IPS-15b (cell line): ENCODE results near the gene RFXANK.
"Not testable (repeated sequence)": the region's sequence is repeated elsewhere in the genome, so short reads cannot be mapped to it uniquely, and the experiment has no call there.

ENCODE experiments used
- H3K27me3 ChIP-seq: one replicate; pipeline ENCODE4 v1.6.1; 2013; ENCODE audit warnings: low read length; ENCODE audit not compliant: control insufficient read depth, insufficient read depth
- H3K36me3 ChIP-seq: one replicate; pipeline ENCODE4 v1.6.1; 2013; ENCODE audit warnings: low read length; ENCODE audit not compliant: control insufficient read depth, insufficient read depth
- H3K4me1 ChIP-seq: one replicate; pipeline ENCODE4 v1.6.1; 2013; ENCODE audit warnings: mild to moderate bottlenecking, low read length; ENCODE audit not compliant: control insufficient read depth, insufficient read depth
- H3K4me3 ChIP-seq: one replicate; pipeline ENCODE4 v1.5.1; 2013; ENCODE audit warnings: low read depth, low read length
- H3K9ac ChIP-seq: one replicate; pipeline ENCODE4 v1.6.1; 2013; ENCODE audit warnings: low read depth, mild to moderate bottlenecking, low read length
- H3K9me3 ChIP-seq: one replicate; pipeline ENCODE4 v1.6.1; 2013; ENCODE audit warnings: mild to moderate bottlenecking, low read length; ENCODE audit not compliant: control insufficient read depth, insufficient read depth

Gene RFXANK, protein sequence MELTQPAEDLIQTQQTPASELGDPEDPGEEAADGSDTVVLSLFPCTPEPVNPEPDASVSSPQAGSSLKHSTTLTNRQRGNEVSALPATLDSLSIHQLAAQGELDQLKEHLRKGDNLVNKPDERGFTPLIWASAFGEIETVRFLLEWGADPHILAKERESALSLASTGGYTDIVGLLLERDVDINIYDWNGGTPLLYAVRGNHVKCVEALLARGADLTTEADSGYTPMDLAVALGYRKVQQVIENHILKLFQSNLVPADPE

DNA sequence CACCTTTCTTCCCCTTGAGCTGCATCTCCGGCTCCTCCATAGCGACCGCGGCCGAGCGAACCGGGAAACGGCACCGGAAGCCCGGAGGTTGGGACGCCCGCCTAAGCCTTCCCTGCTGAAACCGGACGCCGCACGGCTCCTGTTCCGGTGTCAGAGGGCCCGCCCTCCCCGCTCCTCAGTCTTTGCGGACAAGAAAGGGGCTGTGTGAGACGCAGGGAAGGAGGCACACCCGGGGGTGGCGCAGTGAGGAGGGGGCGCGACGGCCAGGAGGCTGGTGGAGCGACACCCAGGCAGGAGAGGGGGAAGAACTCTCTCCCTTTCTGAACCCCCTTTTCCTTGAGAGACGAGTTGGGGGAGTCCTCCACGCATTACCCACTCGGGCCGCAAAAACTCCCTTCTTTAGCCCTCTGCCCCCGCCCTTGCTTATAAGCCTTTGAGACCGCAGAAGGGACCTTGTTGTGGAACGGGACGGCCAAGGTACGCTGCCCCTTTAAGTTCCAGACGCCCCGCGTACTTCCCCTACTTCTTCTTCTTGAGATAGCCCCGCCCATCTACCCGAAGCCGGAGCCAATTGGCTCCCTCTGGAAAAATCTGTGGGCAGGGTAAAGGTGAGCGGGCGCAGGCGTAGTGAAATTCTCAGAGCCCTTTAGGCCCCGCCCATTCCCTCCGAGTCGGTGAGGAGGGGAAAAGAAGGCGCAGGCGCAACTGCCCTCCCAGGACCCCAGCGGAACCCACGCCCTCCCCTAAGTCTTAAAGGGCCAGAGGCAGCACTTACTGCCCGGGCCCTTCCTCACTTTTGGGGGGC lies at the start of gene RFXANK, which contains the start of gene BORCS8:
TSS of gene RFXANK (plus strand) at position 181 of the 805 bp plus-strand sequence. CDS start 1,689 bp downstream, outside the sequence.
TSS of gene BORCS8 (minus strand) at position 75 of the 805 bp plus-strand sequence. CDS start at position 40, 35 bp downstream.
- Histone ChIP-seq H3K36me3 (peaks cover 9% of the 10 kb centered on the region), H3K4me1 (no peaks in the 10 kb centered on the region), H3K27me3 (no peaks in the 10 kb centered on the region), H3K9me3 (no peaks in the 10 kb centered on the region), H3K4me3 (peak within 1 kb of the TSS; percentile 99), H3K9ac (peak within 1 kb of the TSS; percentile 95)

DNA sequence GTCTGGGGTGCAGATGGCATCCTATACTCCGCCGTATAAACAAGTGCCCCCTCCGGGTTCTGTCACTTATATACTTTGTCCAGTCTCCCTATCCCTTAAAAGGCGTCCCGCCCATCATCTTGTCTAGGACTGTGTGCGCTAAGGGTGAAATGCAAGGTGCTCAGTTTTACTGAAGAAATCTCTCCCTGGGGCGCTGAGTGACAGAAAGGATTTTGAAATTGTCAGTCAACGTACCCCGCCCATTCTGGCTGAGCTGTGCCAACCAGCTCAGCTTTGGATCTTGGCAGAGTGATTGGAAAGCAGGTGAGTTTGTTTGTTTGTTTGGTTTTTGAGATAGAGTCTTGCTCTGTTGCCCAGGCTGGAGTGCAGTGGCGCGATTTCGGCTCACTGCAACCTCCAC lies 49.7 kb upstream of the RFXANK start:
- peaks cover 6% of the 10 kb centered on the region for H3K27me3 ChIP-seq
- H3K4me3 ChIP-seq: no peak overlapping the region
- no peak overlapping the region for H3K9ac ChIP-seq
- H3K4me1 ChIP-seq: no peaks in the 10 kb centered on the region
- no peaks in the 10 kb centered on the region for H3K9me3 ChIP-seq
- no peaks in the 10 kb centered on the region for H3K36me3 ChIP-seq

DNA sequence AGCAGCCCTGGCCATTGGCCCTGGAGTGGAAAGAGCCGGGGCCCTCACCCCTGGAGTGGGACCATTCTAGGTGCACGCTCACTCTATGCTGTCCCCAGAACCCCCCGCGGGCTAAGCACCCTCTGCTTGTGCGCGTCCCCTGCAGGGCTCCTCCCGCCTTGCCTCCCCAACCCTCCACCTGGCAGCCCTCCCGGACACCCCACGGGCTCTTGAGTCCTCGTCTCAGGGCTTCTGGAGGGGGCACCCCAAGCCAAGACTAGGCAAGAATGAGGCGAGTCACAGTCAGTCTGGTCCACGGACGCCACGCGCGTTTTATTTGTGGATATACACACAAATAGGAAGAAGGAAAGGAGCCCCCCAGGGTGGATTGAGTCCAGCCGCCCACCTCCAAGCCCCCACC lies 46.8 kb upstream of the RFXANK start:
- H3K9ac ChIP-seq: no peak overlapping the region
- H3K9me3 ChIP-seq: no peaks in the 10 kb centered on the region
- peaks cover 5% of the 10 kb centered on the region for H3K36me3 ChIP-seq

DNA sequence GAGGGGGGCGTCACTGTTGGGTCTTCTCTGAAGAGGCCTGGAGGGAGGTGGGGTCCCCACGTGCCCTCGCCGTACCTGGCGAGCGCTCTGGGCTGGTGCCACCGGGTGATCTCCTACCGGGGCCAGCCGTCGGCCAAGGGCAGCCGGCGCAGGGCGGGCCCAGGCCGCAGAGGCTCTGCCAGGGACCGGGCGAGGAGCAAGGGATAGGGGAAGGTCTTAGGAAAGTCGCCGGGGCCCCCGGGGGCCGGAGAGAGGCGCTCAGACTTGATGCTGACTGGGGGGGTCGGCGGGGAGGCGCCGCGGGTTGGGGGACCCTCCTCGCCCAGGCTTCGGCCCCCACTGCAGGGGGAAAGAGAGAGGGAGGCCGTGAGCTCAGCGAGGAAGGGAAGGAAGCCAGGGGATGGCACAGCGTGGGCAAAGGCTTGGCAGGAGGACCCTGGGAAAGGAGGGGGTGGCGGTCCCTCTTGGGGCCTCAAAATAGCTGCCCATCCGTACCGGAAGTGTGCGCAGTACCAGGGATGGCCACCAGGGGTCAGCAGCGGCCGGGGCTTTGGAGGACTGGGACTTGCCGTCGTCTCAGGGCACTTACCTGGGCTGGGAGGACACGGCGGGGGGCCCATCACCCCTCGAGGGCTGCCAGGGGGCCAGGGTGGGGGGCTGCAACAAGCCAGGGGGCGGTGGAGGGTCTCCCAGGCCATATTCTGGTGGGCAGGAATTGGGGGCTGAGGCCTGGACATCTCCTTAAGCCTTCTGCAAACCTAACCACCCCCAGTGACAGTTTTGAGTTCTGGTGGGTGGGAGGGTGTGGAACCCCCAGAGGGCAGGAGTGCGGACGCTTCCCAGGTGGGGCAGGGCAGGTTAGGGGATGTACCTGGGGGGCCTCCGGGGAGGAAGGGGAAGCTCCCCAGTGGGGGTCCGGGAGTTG lies 46.1 kb upstream of the RFXANK start:
- Histone ChIP-seq H3K36me3 (peaks cover 5% of the 10 kb centered on the region), H3K4me1 (no peaks in the 10 kb centered on the region), H3K27me3 (no peaks in the 10 kb centered on the region), H3K9me3 (no peaks in the 10 kb centered on the region), H3K9ac (no peak overlapping the region), H3K4me3 (no peak overlapping the region)

More for the DNA sequence above, 46.8 kb upstream of the RFXANK start:
- Histone ChIP-seq H3K27me3 (no peaks in the 10 kb centered on the region), H3K4me3 (no peak overlapping the region), H3K4me1 (no peaks in the 10 kb centered on the region)

DNA sequence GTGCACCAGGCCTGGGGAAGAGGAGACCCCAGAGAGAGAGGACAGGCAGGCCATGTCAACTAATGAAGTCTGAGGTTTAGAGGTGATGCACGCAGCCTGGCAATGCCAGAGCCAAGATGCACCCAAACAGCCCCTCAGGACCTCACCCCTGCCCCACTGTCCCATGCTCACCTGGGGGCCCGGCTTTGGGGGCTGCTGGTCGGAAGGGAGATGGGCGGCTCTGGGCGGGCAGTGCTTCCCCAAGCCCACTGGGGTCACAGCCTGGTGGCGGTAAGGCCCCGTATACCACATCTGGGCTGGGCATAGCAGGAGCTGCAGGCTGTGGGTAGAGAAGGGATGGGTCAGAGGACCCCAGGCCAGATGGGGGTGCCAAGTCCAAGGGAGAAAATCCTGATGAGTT lies 45.2 kb upstream of the RFXANK start:
- Histone ChIP-seq H3K4me3 (no peak overlapping the region), H3K27me3 (no peaks in the 10 kb centered on the region), H3K36me3 (peaks cover 5% of the 10 kb centered on the region), H3K9me3 (no peaks in the 10 kb centered on the region), H3K9ac (no peak overlapping the region), H3K4me1 (no peaks in the 10 kb centered on the region)

DNA sequence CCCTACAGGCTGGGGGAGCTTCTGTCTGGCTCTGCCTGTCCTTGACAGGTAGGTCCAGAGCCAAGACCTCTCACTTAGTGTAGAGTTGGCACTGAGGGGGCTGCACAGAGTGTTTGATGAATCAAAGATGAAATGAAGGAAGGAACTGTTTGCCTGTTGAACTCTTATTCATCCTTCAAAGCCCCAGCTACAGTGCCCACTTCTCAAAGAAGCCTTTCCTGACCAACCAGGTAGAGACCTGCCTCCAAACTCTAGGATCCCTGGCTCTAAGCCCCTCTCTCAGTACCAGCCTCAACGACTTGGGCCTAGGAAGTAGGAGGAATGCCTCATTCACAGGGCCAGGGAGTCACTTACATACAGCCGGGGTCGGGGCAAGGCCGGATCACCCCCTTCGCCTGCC lies 44.7 kb upstream of the RFXANK start:
- H3K4me1 ChIP-seq: no peaks in the 10 kb centered on the region
- peaks cover 5% of the 10 kb centered on the region for H3K36me3 ChIP-seq
- no peak overlapping the region for H3K4me3 ChIP-seq
- H3K9ac ChIP-seq: no peak overlapping the region
- H3K27me3 ChIP-seq: no peaks in the 10 kb centered on the region
- no peaks in the 10 kb centered on the region for H3K9me3 ChIP-seq

DNA sequence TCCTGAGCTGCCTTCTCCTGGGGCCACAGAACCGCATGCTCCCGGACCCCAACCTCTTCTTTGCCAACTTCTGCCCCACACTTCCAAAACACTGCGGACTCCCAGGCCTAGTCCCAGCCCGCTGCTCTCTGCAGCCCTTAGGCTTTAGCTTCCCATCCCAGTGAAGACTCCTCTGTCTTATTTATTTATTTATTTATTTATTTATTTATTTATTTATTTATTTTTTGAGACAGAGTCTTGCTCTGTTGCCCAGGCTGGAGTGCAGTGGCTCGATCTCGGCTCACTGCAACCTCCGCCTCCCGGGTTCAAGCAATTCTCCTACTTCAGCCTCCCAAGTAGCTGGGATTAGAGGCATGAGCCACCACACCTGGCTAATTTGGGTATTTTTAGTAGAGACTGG lies 43.6 kb upstream of the RFXANK start:
- not testable (repeated sequence) for H3K9me3 ChIP-seq, H3K36me3 ChIP-seq, H3K9ac ChIP-seq, H3K4me1 ChIP-seq, H3K27me3 ChIP-seq, H3K4me3 ChIP-seq

DNA sequence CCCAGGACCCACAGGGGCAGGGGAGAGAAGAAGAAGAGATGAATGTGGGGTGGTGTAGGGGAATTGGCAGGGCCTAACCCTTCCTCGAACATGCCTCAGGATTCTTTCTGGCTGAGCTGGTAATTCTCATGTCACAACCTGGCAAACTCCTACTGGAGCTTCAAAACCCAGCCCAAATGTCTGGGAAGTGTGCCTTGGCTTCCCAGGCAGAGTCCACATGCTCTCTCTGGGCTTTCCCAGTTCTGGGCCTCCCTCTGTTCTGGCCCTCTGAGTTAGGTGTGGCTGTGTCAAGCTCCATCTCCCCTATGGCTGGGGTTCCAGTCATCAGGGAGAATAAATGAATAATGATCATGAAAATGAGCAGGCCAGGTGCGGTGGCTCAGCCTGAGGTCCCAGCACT lies 42.6 kb upstream of the RFXANK start:
- Histone ChIP-seq H3K27me3 (no peaks in the 10 kb centered on the region), H3K36me3 (peaks cover 5% of the 10 kb centered on the region), H3K9me3 (no peaks in the 10 kb centered on the region), H3K4me1 (no peaks in the 10 kb centered on the region), H3K4me3 (no peak overlapping the region), H3K9ac (no peak overlapping the region)

DNA sequence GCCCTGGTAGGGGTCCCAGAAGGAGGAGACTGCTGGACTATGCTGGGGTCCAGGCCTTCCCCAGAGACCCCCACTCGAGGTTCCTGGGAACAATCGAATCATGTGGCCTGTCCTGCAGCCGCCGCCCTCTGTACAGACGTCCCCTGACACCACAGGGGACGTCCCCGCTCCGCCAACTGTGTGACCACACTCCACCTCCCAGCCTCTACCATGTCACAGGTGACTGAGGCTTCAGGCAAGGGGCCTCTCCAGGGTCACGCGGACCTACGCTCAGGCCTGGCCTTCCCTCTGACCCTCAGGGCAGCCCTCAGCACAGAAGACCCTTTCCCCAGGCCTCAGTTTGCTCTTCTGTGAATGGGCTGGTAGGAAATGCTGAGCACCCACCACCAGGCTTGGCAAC lies 40.6 kb upstream of the RFXANK start:
- no peak overlapping the region for H3K9ac ChIP-seq
- H3K9me3 ChIP-seq: no peaks in the 10 kb centered on the region
- no peak overlapping the region for H3K4me3 ChIP-seq
- H3K36me3 ChIP-seq: peaks cover 5% of the 10 kb centered on the region
- H3K27me3 ChIP-seq: no peaks in the 10 kb centered on the region
- H3K4me1 ChIP-seq: no peaks in the 10 kb centered on the region

DNA sequence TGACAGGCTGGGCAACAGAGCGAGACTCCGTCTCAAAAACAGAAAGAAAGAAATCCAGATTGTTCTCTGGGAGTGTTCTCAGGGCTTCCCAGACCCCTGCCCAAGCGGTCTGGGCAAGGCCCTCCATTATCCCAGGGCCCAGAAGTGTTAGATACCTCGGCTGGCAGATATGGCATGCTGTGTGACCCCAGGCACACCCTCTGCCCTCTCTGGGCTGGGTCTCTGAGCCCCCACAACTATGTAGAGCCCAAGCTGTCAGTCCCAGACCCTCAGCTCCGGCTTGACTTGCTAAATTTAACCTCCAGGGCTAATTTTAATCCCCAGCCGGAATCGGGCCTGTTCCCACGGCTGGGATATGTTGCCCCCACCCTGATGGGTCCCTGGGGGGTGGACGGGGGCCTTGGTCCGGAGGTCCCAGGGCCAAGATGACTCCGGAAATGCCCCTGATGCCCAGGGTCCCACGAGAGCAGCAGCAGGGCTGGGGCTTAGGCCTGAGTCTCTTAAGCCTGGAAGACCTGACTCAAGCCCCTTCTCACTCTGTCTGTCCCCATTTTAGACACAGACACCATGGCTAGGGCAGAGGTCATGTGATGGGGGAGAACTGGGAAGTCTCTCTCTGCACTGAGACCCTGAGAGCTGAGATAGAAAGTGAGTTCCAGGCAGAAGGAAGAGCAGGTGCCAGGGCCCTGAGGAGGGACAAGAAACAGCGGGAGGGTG lies 39.2 kb upstream of the RFXANK start:
- Histone ChIP-seq H3K36me3 (peaks cover 5% of the 10 kb centered on the region), H3K9ac (no peak overlapping the region), H3K27me3 (no peaks in the 10 kb centered on the region), H3K9me3 (no peaks in the 10 kb centered on the region), H3K4me3 (no peak overlapping the region), H3K4me1 (no peaks in the 10 kb centered on the region)
